Stimulated activated CD8-positive, alpha-beta memory T cell treated with anti-CD3 and anti-CD28 coated beads, Interleukin-4, amount 100 ng/mL, for 1 hour (primary cell): ENCODE measurements around the gene MOGAT3.

ENCODE experiments used
- DNase-seq, 2 donors: peaks; one replicate each; pipeline ENCODE4 v3.0.0-alpha.2; 2020; ENCODE audit warnings: low read depth in 2 of 2, low spot score in 1 of 2

MOGAT3 gene

GRCh38 chr7:101234636-101235035 lies 33.8 kb upstream of the MOGAT3 start:
- no peak for DNase-seq

GRCh38 chr7:101233907-101234547 lies 33.2 kb upstream of the MOGAT3 start:
- DNase-seq, result no peak

- DNase-seq, result no peak
Observed at GRCh38 chr7:101232141-101232850, 31.5 kb upstream of the MOGAT3 start.

GRCh38 chr7:101231644-101232043 lies 30.8 kb upstream of the MOGAT3 start:
- no peak for DNase-seq

GRCh38 chr7:101226721-101227120 lies 25.9 kb upstream of the MOGAT3 start:
- DNase-seq, result no peak

- no peak for DNase-seq
Observed at GRCh38 chr7:101225650-101226049, 24.8 kb upstream of the MOGAT3 start.

GRCh38 chr7:101223528-101223927 lies 22.7 kb upstream of the MOGAT3 start:
- DNase-seq, result no peak

- no peak for DNase-seq
Observed at GRCh38 chr7:101222275-101222830, 21.5 kb upstream of the MOGAT3 start.

- no peak for DNase-seq
Observed at GRCh38 chr7:101220295-101220694, 19.5 kb upstream of the MOGAT3 start.

- DNase-seq, result no peak
Observed at GRCh38 chr7:101218236-101219125, 17.6 kb upstream of the MOGAT3 start.

GRCh38 chr7:101217388-101218235 lies 16.8 kb upstream of the MOGAT3 start, which contains the start of the genes PLOD3 and ZNHIT1:
Gene PLOD3 (minus strand): TSS chr7:101217581. CDS start chr7:101217274, 307 bp downstream.
Gene ZNHIT1 (plus strand): TSS chr7:101218165. CDS start chr7:101218196, 31 bp downstream.
- peak; percentile 92 for DNase-seq

- DNase-seq, result no peak
Observed at GRCh38 chr7:101216860-101217387, 16.1 kb upstream of the MOGAT3 start.

- DNase-seq, result no peak
Observed at GRCh38 chr7:101216001-101216859, 15.4 kb upstream of the MOGAT3 start.

GRCh38 chr7:101212014-101212413 lies 11.2 kb upstream of the MOGAT3 start:
- no peak for DNase-seq

- DNase-seq, result no peak
Observed at GRCh38 chr7:101211501-101211900, 10.7 kb upstream of the MOGAT3 start.

GRCh38 chr7:101210143-101210542 lies 9.3 kb upstream of the MOGAT3 start:
- DNase-seq, result no peak

GRCh38 chr7:101208794-101209193 lies 8.0 kb upstream of the MOGAT3 start:
- DNase-seq, result no peak

- DNase-seq, result no peak
Observed at GRCh38 chr7:101207459-101207858, 6.6 kb upstream of the MOGAT3 start.

GRCh38 chr7:101206665-101207042 lies 5.8 kb upstream of the MOGAT3 start:
- DNase-seq, result no peak
